Natural killer cell (primary cell): ENCODE measurements around the gene QSOX1. TPM values are rescaled to one million over a fixed set of nuclear protein-coding genes. Genes with fewer than 3 reads are reported as not detected.

Experiments
- ATAC-seq, 3 donors: fragments of 150-1000 bp in 2 of 3; fragments of 200-7000 bp in 1 of 3; cut with Tn5 transposase; 1 replicate in 1 of 3; 2 replicates in 2 of 3; pipeline ENCODE4 v1.10.0; 2021; ENCODE audit warnings: mild to moderate bottlenecking in 2 of 3, moderate library complexity in 2 of 3
- DNase-seq, 2 donors: peaks; one replicate each; pipeline versions ENCODE4 v3.0.0 to v3.0.0-alpha.2; 2013 to 2021; ENCODE audit warnings: mixed read lengths in 1 of 2
- H3K27ac ChIP-seq: one replicate; pipeline ENCODE4 v1.5.1; 2013; ENCODE audit warnings: mild to moderate bottlenecking, low read length
- H3K27me3 ChIP-seq: one replicate; pipeline ENCODE4 v1.6.1; 2013; ENCODE audit warnings: low read length; ENCODE audit not compliant: control insufficient read depth, insufficient read depth
- H3K36me3 ChIP-seq: one replicate; pipeline ENCODE4 v1.6.1; 2013; ENCODE audit warnings: low read length; ENCODE audit not compliant: control insufficient read depth, insufficient read depth
- H3K4me1 ChIP-seq: one replicate; pipeline ENCODE4 v1.6.1; 2013; ENCODE audit warnings: low read length; ENCODE audit not compliant: control insufficient read depth, insufficient read depth
- H3K4me3 ChIP-seq: one replicate; pipeline ENCODE4 v1.5.1; 2013; ENCODE audit warnings: low read length
- H3K9me3 ChIP-seq: one replicate; pipeline ENCODE4 v1.6.1; 2013; ENCODE audit warnings: low read length; ENCODE audit not compliant: control insufficient read depth, insufficient read depth
- H3K27ac Mint-ChIP-seq, 2 donors: one replicate each; pipeline ENCODE4 v1.8.0; 2022; ENCODE audit warnings: mild to moderate bottlenecking in 2 of 2, mixed read lengths in 2 of 2, moderate library complexity in 1 of 2
- H3K27me3 Mint-ChIP-seq, 2 donors: one replicate each; pipeline ENCODE4 v1.8.0; 2022; ENCODE audit warnings: low read depth in 2 of 2, mixed read lengths in 2 of 2
- H3K36me3 Mint-ChIP-seq: one replicate; pipeline ENCODE4 v1.8.0; 2022; ENCODE audit warnings: mixed read lengths
- H3K4me1 Mint-ChIP-seq, 2 donors: one replicate each; pipeline ENCODE4 v1.8.0; 2022; ENCODE audit warnings: mixed read lengths in 2 of 2
- H3K4me3 Mint-ChIP-seq: one replicate; pipeline ENCODE4 v1.8.0; 2022; ENCODE audit warnings: mild to moderate bottlenecking, moderate library complexity, mixed read lengths
- H3K9me3 Mint-ChIP-seq, 2 donors: one replicate each; pipeline ENCODE4 v1.8.0; 2022; ENCODE audit warnings: mixed read lengths in 2 of 2
- CTCF ChIP-seq: fragments of 200-600 bp; IDR thresholded peaks from one replicate; pipeline ENCODE4 v1.8.0; 2022; ENCODE audit warnings: antibody characterized with exemption
- WGBS: methylation state at CpG from one replicate; pipeline ENCODE4 v1.1.7; 2013; ENCODE audit warnings: missing lambda C conversion rate; ENCODE audit not compliant: insufficient coverage; 5-methylcytosine and 5-hydroxymethylcytosine counted together
- intact Hi-C: fragments of 100-400 bp; cut with micrococcal nuclease; formaldehyde crosslinking; loops from one replicate; pipeline ENCODE4 v1.14.2; 2022
- total RNA-seq, 4 donors: library from RNA; stranded (reverse); fragments of 120-200 nt in 1 of 4; gene quantifications; one replicate each; pipeline versions ENCODE4 v1.2.3 to v1.2.4, GENCODE V29; 2013 to 2022

Gene QSOX1
- total RNA-seq, 3 donors from 2014 or later (not counting 1 experiment from before 2014, with no cell fraction given): 31.0 to 42.7 (median 38.2) TPM

DNA sequence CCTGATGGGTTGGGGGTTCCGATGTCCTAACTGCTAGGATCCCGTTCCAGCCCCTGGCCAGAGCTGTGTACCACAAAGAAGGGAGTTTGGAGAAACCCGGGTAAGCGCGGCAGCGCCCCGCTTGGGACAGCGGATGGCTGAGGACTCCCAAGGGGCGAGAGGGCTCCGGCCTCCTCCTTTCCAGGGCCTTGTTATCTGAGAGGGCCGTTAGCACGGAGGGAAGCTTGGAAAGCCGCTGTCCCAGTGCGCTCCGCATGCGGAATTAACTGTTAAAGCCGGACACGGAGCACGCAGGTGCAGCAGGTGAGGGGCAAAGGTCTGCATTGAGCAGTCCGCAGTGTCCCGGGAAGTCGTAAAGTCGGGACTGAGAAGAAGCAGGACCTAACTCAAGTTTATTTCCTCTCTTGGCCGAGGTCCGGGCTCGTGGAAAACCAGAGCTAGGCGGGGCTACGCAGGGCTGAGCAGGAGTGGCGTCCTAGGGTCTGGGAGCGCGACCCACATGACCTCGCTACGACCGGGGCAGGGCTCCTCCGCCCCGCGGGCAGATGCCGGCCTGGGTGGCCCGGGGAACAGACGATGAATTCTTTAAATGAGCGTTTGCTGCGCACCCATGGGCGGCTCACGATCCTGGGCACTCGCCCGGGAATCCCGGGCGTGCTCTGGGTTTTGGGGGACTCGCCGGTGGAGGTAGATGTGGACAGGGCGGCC lies 79.9 kb downstream of the QSOX1 start:
- Mint-ChIP-seq H3K9me3 (no peaks in the 10 kb centered on the region), H3K4me1 (peaks cover 17 to 27% of the 10 kb centered on the region in 2 donors), H3K36me3 (no peaks in the 10 kb centered on the region), H3K27me3 (peaks cover 68 to 76% of the 10 kb centered on the region in 2 donors), H3K4me3 (no peak overlapping the region), H3K27ac (no peak overlapping the region)
- Histone ChIP-seq H3K9me3 (no peaks in the 10 kb centered on the region), H3K4me3 (no peak overlapping the region), H3K36me3 (no peaks in the 10 kb centered on the region), H3K27me3 (peaks cover 74% of the 10 kb centered on the region), H3K4me1 (peaks cover 44% of the 10 kb centered on the region), H3K27ac (no peak overlapping the region)
- intact Hi-C loops: no loop called here
- DNase-seq (peak in 1 of 2 donors; percentile 15), ATAC-seq (no peak)
- no peak for TF ChIP-seq CTCF
- WGBS: 5% methylated on average over 51 of the region's 51 CpGs

DNA sequence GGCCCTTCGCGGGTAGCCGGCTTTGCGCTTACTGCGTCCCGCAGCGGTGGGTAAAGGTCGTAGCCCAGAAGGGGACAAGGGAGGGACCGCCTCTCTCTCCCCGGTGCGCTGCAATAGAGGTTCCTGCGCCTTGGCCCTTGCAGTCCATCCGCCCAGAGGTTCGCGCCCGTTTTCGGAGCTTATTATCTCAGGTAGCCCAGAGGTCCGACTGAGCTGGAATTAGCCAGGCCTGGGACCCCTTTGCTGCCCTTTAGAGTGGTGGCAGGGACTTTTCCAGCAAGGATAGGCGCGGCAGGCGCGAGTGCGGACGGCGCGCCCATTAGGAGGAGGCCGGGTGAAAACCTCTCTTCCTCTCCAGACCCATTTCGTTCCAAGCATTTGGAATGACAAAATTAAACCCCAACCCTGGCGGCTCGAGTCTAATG lies 80.4 kb downstream of the QSOX1 start:
- Mint-ChIP-seq H3K4me3 (no peak overlapping the region), H3K27ac (no peak overlapping the region), H3K9me3 (no peaks in the 10 kb centered on the region), H3K27me3 (peaks cover 72 to 82% of the 10 kb centered on the region in 2 donors), H3K36me3 (no peaks in the 10 kb centered on the region), H3K4me1 (peaks cover 17 to 26% of the 10 kb centered on the region in 2 donors)
- DNase-seq: no peak
- Histone ChIP-seq H3K9me3 (no peaks in the 10 kb centered on the region), H3K4me3 (no peak overlapping the region), H3K27ac (no peak overlapping the region), H3K4me1 (peaks cover 44% of the 10 kb centered on the region), H3K36me3 (no peaks in the 10 kb centered on the region), H3K27me3 (peaks cover 77% of the 10 kb centered on the region)
- intact Hi-C loops: no loop called here
- TF ChIP-seq CTCF: no peak
- 8% methylated on average over 30 of the region's 30 CpGs for WGBS
- no peak for ATAC-seq

DNA sequence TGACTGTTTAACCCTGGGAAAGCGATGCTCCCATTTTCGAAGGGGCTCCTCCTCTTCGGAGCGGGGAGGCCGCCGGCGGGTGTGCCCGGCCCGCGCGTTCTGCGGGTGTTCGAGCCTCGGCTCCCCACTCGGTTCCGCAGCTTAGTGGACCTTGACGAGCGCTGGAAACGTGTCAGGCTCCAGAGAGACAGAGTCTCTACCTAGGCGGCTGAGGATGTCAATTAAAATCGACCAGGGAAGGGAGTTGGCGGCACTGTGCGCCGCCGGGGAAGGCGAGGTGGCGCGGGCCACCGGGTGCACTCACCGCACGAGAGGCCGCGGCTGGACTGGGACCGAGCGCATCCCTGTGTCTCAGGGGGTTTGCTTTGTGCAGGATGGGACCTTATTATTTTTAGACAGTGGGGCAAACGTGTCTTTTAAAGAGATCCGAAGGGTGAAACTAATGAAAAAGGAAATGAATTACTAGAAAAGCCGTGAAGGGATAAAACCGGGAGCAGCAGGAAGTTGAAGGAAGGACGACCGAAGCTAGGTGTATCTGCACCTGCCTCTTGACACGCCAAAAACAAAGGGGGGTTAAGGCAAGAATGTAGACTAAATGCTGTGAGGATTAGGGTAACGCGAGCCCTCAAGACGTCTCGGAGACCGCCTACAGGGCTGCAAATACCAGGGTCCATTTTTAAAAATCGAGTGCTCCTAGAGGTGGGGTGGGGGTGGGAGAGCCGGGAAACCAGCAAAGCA lies 81.0 kb downstream of the QSOX1 start:
- Mint-ChIP-seq H3K27ac (no peak overlapping the region), H3K27me3 (peaks cover 76 to 88% of the 10 kb centered on the region in 2 donors), H3K36me3 (no peaks in the 10 kb centered on the region), H3K9me3 (no peaks in the 10 kb centered on the region), H3K4me1 (peaks cover 17 to 26% of the 10 kb centered on the region in 2 donors), H3K4me3 (no peak overlapping the region)
- ATAC-seq: no peak
- no peak for TF ChIP-seq CTCF
- Histone ChIP-seq H3K4me3 (no peak overlapping the region), H3K9me3 (no peaks in the 10 kb centered on the region), H3K27me3 (peaks cover 73% of the 10 kb centered on the region), H3K36me3 (no peaks in the 10 kb centered on the region), H3K4me1 (peaks cover 39% of the 10 kb centered on the region), H3K27ac (no peak overlapping the region)
- intact Hi-C loops: no loop called here
- WGBS: 9% methylated on average over 49 of the region's 49 CpGs
- no peak for DNase-seq
